DMS 273 treated with DMSO at 0.1 percent for 48 hours (cell line): ENCODE measurements around the gene SEMA5B.

Experiments
- DNase-seq: peaks from one replicate; lab custom pipeline; 2025; lab: John Stamatoyannopoulos, UW

SEMA5B gene

GRCh38 chr3:123024056-123024455, 3.5 kb downstream of the SEMA5B start:
- DNase-seq = no peak

- peak; percentile 83 for DNase-seq
Measured at GRCh38 chr3:123021996-123022510, 5.5 kb downstream of the SEMA5B start.

- DNase-seq = no peak
Measured at GRCh38 chr3:123021388-123021787, 6.2 kb downstream of the SEMA5B start.

- DNase-seq = no peak
Measured at GRCh38 chr3:123020709-123021108, 6.9 kb downstream of the SEMA5B start.

GRCh38 chr3:123019591-123019990, 8.0 kb downstream of the SEMA5B start:
- DNase-seq = no peak

- no peak for DNase-seq
Measured at GRCh38 chr3:123019161-123019560, 8.4 kb downstream of the SEMA5B start.

GRCh38 chr3:123018683-123019082, 8.9 kb downstream of the SEMA5B start:
- no peak for DNase-seq

- DNase-seq = no peak
Measured at GRCh38 chr3:123015596-123015995, 12.0 kb downstream of the SEMA5B start.

- no peak for DNase-seq
Measured at GRCh38 chr3:123013876-123014275, 13.7 kb downstream of the SEMA5B start.

- DNase-seq = no peak
Measured at GRCh38 chr3:123012652-123013051, 14.9 kb downstream of the SEMA5B start.

- no peak for DNase-seq
Measured at GRCh38 chr3:123011447-123011846, 16.1 kb downstream of the SEMA5B start.

- DNase-seq = no peak
Measured at GRCh38 chr3:123008840-123009239, 18.7 kb downstream of the SEMA5B start.

GRCh38 chr3:123006609-123007008, 21.0 kb downstream of the SEMA5B start:
- no peak for DNase-seq

GRCh38 chr3:123005291-123005690, 22.3 kb downstream of the SEMA5B start:
- no peak for DNase-seq

- DNase-seq = no peak
Measured at GRCh38 chr3:123004201-123004918, 23.2 kb downstream of the SEMA5B start.

GRCh38 chr3:123002749-123003497, 24.6 kb downstream of the SEMA5B start:
- no peak for DNase-seq

- no peak for DNase-seq
Measured at GRCh38 chr3:123002100-123002748, 25.3 kb downstream of the SEMA5B start.

GRCh38 chr3:122998856-122999255, 28.7 kb downstream of the SEMA5B start:
- DNase-seq = no peak

GRCh38 chr3:122998206-122998605, 29.4 kb downstream of the SEMA5B start:
- DNase-seq = no peak

- DNase-seq = peak; percentile 76
Measured at GRCh38 chr3:122996038-122996580, 31.5 kb downstream of the SEMA5B start.

- DNase-seq = no peak
Measured at GRCh38 chr3:122994954-122995353, 32.6 kb downstream of the SEMA5B start.
